ENCODE measurements around the gene SSBP3. TPM values are rescaled to one million over a fixed set of nuclear protein-coding genes. Genes with fewer than 3 reads are reported as not detected.

The SSBP3 gene
- total and polyA plus RNA-seq, 9 donors = 41.2 to 247 (median 156) TPM

GRCh38 chr1:54277451-54278341, 128.5 kb downstream of the SSBP3 start:
- Histone ChIP-seq H3K9me3 (no peaks in the 10 kb centered on the region), H3K4me3 (no peak overlapping the region), H3K27ac (peak overlapping the region; percentile 81 to 94), H3K27me3 (no peaks in the 10 kb centered on the region), H3K4me1 (ENCODE audit: insufficient read depth) (peaks cover 72% of the 10 kb centered on the region), H3K36me3 (no peaks in the 10 kb centered on the region)
- peak; percentile 73 to 85 (median 81) for DNase-seq
- whole genome bisulfite sequencing, 3 donors = 3 to 9% (median 4%) methylated on average over 4 of the region's 4 CpGs
- peak in 2 of 3 donors; percentile 21 to 38 for TF ChIP-seq CTCF (IDR thresholded peaks at IDR 0.05)
- no peak for TF ChIP-seq POLR2A (IDR thresholded peaks at IDR 0.05)
- intact Hi-C loops (cut with DNase I) = loop anchor here (5.0 to 10.0 kb wide), 5 partner anchors 35 to 207 kb away; partner anchors contain the start of gene SSBP3 (in 1 of the 4)

DNA sequence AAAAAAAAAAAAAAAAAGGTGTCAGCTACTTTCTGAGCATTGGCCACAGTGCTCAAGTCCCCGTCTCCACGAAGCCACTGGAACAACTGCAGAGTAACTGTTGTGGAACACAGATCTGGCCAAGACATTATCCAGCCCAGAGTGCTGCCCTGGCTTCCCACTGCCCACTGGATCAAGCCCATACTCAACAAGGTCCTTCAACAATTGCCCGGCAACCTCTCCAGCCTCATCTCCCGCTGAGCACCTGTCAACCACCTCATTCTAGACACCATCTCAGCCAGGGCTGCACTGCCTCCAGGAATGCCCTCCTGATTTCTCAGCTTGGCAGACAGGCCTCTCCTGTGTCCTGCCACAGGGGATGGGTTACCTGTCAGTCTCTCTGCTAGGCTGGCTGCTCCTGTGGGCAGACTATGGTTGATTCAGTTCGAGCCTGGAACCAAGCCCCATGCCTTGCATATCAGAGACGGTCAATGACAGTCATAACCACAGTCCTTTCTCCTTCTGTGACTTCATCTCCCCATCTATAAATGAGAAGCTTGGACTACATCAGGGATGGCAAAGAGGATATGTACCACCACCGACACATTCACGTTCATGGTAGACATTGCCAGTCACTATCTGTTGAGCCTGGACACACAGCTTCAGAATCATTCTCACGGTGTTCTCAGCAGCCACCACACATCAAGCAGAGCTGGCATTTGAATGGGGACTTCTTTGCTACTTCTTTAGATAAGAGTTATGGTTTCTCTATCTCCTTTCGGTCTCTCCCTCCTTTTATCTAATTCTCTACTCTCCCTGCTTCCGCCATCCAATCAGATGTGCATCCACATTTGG, 129.4 kb downstream of the SSBP3 start:
- 50 to 65% (median 52%) methylated on average over 11 of the region's 11 CpGs for WGBS, 3 donors
- Histone ChIP-seq H3K27ac (peak overlapping the region; percentile 79 to 94), H3K27me3 (no peaks in the 10 kb centered on the region)

DNA sequence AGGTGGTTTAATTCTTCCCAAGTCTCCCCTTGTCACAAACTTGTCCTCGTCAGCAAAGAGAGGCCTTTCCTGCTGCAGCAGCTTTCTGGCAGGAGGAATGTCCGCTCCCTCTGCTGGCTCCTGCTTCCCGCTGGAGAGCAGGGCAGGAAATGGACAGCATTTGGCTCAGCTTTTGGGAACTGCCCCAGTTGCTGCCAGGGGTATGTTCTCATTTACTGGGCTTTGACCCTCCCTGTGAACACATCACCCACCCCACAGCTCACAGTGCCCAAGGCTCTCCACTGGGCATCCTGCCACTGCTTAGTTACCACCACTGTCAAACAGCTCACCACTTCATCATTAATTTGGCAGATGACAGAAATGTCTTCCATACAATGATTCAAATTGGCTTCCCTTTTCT, 130.8 kb downstream of the SSBP3 start:
- 10 to 14% (median 14%) methylated on average over 3 of the region's 3 CpGs for WGBS, 3 donors
- peaks cover 69% of the 10 kb centered on the region for H3K4me1 ChIP-seq (ENCODE audit: insufficient read depth)
- H3K4me3 ChIP-seq = no peak overlapping the region
- H3K27ac ChIP-seq = peak overlapping the region; percentile 79 to 94
- intact Hi-C loops (cut with DNase I) = loop anchor here (5.0 to 10.0 kb wide), 5 partner anchors 37 to 209 kb away; partner anchors contain the start of gene SSBP3 (in 1 of the 4)
- H3K36me3 ChIP-seq = no peaks in the 10 kb centered on the region
- TF ChIP-seq CTCF (IDR thresholded peaks at IDR 0.05) (peak in 2 of 3 donors; percentile 9 to 18), POLR2A (IDR thresholded peaks at IDR 0.05) (no peak), EP300 (IDR thresholded peaks at IDR 0.05) (peak; percentile 43)
- H3K27me3 ChIP-seq = no peaks in the 10 kb centered on the region
- H3K9me3 ChIP-seq = no peaks in the 10 kb centered on the region
- peak; percentile 63 to 77 (median 73) for DNase-seq

More for the DNA sequence above, 129.4 kb downstream of the SSBP3 start:
- TF ChIP-seq EP300 (IDR thresholded peaks at IDR 0.05) (no peak), CTCF (IDR thresholded peaks at IDR 0.05) (no peak), POLR2A (IDR thresholded peaks at IDR 0.05) (no peak)
- DNase-seq = no peak
- intact Hi-C loops (cut with DNase I) = loop anchor here (5.0 to 10.0 kb wide), 5 partner anchors 35 to 208 kb away; partner anchors contain the start of gene SSBP3 (in 1 of the 4)
- Histone ChIP-seq H3K4me3 (no peak overlapping the region), H3K9me3 (no peaks in the 10 kb centered on the region), H3K36me3 (no peaks in the 10 kb centered on the region), H3K4me1 (ENCODE audit: insufficient read depth) (peaks cover 72% of the 10 kb centered on the region)

- H3K4me1 ChIP-seq (ENCODE audit: insufficient read depth) = peaks cover 68% of the 10 kb centered on the region
- no peaks in the 10 kb centered on the region for H3K36me3 ChIP-seq
- peak in 1 of 5 donors; percentile 60 for DNase-seq
- H3K9me3 ChIP-seq = no peaks in the 10 kb centered on the region
- H3K27me3 ChIP-seq = no peaks in the 10 kb centered on the region
- intact Hi-C loops (cut with DNase I) = loop anchor here (5.0 to 10.0 kb wide), 8 partner anchors 37 to 212 kb away; partner anchors contain the start of gene SSBP3 (in 1 of the 4)
- 40 to 53% (median 42%) methylated on average over 11 of the region's 11 CpGs for WGBS, 3 donors
- TF ChIP-seq EP300 (IDR thresholded peaks at IDR 0.05) (no peak), CTCF (IDR thresholded peaks at IDR 0.05) (no peak), POLR2A (IDR thresholded peaks at IDR 0.05) (no peak)
- H3K27ac ChIP-seq = peak overlapping the region; percentile 79 to 94
- H3K4me3 ChIP-seq = peak overlapping the region; percentile 2
Observed at GRCh38 chr1:54274881-54275280, 131.3 kb downstream of the SSBP3 start.
